HG03432 (cell line): Measurements from ENCODE around the gene NHLRC1.
"Not testable (repeated sequence)": the region's sequence is repeated elsewhere in the genome, so short reads cannot be mapped to it uniquely, and the experiment has no call there.

ENCODE experiments used
- ATAC-seq: cut with Tn5 transposase; IDR thresholded peaks from one replicate; pipeline ENCODE4 v1.9.1; 2021; ENCODE audit warnings: mild to moderate bottlenecking, moderate library complexity; ENCODE audit not compliant: unreplicated experiment

The NHLRC1 gene

DNA sequence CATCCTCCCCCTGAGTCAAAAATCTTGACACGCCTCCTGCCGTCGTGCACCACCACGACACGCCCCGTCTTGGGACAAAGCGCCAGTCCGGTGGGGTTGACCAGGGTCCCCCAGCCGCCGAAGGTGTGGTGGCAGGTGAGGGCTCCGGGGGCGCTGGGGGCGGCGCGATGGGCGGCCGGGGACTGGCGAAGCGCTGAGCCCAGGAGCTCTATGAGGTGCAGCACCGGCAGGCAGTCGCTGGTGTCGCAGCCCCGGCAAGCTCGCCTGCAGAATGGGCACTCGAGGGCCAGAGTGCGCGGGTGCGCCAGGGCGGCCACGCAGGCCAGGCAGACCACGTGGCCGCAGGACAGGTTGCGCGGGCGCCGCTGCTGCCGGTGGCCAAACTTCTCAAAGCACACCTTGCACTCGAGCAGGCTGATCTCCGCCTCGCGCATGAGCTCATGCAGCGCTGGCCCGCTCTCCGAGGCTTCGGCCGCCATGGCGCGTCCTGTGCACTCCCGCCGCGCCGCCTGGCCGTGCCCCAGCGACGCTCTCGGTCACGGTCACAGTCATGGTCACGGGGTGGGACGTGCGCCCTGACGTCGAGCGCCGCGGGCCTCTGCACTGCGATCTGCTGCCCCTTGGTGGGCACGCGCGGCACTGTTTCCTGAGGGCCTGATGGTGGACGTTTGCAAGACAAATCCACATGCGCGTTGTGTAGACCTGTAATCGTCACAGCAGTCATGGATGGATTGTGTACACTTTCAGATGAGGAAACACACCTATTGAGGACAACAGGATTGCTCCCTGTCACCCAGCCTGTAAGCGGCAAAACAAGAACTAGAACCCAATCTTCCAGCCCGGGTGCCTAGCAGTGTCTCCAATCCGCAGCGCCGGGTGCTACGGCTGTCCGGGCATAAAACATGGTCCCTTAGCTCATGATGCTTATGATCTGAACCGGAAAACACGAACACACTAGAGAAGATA, at the start of gene NHLRC1:
NHLRC1 (minus strand) TSS at position 550 of the 966 bp plus-strand sequence; CDS start at position 479, 71 bp downstream.
- peak; percentile 99 for ATAC-seq

DNA sequence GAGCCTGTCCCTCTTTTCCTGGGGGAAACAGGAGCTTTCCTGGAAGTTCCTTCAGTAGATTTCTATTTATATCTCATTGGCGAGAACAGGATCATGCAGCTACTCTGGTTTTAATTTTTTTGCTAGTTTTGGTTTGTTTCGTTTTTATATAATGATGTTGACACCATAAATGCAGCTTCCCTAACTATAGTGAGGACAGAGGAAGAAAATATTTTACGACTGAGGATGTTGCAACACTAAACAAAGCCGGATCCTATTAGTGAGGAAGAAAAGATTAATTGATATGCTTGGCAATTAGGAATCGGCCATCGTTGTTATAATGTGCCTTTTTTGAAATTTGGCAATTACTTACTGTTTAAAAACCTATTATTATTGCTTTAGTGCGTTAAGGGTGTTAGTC, 49.4 kb upstream of the NHLRC1 start:
- ATAC-seq, result no peak

DNA sequence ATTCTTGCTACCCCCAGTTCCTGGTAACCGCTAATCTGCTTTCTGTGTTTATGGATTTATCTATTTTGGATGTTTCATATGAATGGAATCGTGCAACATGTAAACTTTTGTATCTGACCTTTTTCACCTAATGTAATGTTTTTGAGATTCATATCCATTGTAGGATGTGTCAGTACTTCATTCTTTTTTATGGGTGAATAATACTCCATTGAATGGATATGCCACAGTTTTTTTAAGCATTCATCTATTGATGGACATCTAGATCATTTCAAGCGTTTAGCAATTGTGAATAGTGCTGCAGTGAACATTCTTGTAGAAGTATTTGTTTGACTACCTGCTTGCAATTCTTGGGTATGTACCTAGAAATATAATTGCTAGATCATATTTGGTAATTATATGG, 45.8 kb upstream of the NHLRC1 start:
- ATAC-seq, result no peak

DNA sequence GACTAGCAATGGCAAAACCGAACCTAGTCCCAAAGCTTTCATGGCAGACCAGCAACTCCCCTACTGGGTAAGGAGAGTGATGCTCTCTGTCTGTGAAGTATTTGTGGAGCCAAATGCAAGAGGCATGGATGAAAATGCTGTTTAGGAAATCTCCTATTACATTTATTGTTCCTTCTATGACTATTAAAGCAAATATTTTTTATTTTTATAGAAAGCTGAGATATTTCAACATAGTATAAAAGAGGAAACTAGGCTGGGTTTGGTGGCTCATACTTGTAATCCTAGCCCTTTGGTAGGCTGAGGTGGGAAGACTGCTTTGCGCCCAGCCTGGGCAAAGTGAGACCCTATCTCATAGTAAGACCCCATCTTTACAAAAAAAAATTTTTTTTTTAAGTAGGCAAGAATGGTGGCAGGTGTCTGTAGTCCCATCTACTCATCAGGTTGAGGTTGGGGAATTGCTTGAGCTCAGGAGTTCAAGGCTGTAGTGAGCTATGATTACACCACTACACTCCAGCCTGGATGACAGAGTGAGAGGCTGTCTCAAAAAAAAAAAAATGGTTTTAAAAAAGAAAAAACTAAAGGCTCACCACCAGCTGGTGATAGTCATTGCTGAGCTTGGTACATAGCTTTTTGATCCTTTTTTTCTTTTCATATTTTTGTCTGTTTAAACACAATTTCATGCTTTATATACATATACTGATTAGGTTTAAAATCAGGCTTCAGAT, 44.0 kb upstream of the NHLRC1 start:
- no peak for ATAC-seq

DNA sequence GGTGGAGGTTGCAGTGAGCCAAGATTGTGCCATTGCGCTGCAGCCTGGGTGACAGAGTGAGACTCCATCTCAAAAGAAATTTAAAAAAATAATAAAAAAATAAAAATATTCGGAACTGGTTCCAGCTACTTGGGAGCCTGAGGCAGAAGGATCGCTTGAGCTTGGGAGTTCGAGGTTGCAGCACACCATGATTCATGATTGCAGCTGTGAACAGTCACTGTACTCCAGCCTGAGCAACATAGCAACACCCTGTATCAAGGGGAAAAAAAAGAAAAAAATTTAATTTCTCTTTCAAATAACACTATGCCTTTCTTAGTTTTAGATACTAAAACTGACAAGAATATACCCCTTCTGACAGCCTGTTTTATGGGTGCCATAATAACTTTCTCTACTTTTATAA, 43.3 kb upstream of the NHLRC1 start:
- no peak for ATAC-seq

DNA sequence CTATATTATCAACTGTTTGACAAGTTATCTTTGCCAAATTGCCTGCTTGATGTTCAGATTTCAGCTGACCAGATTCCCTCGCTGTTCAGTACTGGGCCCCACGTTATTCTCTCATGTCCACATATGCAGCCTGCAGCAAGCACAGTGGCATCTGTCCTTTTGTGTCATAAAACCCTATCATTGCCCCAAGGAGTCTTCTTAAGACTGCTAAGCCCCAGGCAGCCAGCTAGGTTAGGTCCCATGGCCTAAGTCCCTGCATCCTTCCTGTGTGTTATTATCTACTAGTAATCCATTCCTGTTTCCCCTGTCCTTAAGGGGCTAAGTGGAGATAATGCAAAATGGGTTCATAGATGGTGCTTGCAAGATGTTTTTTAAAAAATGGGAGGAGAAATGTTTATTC, 39.9 kb upstream of the NHLRC1 start:
- no peak for ATAC-seq

DNA sequence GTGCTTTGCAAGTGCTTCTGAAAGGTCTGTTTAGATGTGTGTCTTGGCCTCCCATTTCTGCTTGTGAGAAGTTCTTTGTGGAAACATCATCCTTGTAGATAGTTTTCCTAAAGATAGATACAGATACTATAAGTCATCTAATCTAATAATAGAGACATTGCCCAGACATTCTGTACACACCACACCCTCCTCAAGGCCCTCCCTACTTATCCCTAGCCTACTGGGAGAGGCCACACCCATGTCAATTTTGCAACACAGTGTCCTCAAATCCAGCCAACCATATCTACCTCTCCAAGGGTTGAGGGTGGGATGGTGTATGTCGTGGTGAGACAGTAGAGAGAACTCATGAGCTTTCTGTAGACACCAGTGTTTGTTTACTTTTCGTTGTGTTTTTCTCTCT, 39.0 kb upstream of the NHLRC1 start:
- no peak for ATAC-seq

DNA sequence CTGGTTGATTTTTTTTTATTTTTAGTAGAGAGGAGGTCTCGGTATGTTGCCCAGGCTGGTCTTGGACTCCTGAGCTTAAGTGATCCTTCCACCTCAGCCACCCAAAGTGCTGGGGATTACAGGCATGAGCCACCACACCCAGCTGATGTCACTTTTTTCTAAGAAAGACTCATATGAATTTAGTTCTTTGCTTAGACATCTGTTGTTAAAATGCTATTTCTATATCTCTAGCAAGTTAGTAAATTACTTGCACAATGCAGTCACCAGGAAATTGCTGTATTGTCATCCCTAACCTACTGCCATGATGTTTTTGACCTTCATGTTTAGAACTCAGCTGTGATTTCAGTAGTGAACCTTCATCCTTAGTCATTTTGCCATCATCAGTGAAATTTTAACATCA, 38.4 kb upstream of the NHLRC1 start:
- ATAC-seq, result no peak

DNA sequence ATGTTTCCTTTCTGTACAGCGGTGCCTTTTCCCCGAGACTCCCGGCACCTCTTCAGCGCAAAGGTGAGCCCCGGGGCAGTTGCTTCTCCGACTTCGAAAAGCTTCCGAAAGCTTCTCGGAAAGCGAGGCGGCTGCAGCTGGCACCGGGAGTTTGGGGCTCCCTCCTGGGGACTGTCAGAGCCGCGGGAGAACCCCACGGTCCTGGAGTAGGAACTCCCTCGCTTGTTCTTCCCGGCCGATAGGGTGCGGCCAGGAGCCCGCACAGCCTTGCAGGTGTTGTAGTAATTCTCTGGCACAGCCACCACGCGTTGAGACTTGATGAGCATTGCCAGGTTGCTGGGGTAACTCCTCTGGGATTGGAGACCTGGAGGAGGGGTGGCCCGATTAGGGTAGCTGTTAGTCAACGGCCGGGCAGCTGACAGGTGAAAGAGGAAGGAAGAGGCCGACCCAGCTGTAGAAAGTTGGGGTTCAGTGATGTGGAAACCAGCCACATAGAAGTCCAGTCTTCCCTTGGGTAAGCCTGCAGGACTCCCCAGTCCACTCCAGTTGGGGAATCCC, 33.5 kb upstream of the NHLRC1 start:
- peak; percentile 31 for ATAC-seq

DNA sequence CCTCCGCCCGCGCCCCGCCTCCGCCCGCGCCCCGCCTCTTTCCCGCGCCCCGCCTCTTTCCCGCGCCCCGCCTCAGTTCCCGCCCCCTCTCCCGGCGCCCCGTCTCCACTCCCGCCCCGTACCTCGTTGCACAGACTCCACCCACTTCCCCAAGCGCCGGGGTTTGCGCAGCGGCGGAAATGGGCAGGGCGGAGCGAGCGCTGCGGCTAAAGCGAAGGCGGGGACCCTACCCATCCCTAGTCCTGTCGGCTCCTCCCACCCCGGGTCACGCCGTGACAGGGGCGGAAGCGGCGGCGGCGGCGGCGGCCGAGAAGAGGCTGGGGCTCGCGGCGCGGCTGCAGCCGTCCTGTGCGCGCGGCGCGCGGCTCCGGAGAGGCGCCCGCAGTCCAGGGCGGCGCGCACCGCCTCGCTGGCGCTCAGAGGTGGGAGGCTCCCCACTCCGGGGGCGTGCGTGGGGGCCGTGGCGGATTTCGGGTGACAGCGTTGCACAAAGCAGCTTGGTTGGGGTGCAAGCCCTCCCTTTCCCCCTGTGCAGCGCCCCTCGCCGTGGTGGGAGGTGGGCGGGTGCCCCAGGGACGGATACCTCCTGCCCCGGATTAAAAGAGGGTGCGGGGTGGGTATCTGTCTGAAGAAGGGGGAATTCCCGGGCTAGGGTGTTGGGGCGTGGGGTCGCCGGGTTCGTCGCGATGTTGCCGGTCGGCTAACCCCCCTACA, 32.8 kb upstream of the NHLRC1 start, which contains the start of gene KDM1B:
KDM1B (plus strand) TSS at position 273 of the 714 bp plus-strand sequence. CDS start 4,474 bp downstream, outside the sequence.
- peak; percentile 89 for ATAC-seq

DNA sequence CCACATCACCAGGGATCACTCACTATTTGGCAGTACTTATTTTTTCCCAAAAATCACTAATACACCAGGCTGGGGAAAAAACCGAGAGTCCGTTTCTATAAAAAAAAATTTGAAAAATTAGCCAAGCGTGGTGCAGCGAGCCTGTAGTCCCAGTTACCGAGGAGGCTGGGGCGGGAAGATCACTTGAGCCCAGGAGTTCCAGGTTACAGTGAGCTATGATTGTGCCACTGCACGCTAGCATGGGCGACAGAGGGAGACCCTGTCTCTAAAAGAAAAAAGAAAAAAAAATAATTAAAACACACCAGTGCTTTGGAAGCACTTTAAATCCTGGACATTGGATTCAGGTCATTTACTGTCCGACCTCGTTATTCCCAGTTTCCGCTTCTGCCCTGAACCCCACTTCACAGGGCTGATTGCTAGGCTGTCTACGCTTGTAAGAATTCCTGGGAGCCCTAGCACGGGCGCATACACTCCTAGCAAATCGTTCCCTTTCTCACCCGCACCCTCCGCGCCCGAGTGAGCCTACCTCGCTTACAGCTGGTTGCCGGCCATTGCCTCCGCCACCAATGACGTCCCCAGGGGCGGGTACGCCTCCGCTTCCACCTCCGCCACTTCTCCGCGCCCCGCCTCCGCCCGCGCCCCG, 32.2 kb upstream of the NHLRC1 start, which contains the start of gene TPMT:
TPMT (minus strand) TSS at position 571 of the 643 bp plus-strand sequence. CDS start 5,950 bp downstream, outside the sequence.
- peak; percentile 59 for ATAC-seq

DNA sequence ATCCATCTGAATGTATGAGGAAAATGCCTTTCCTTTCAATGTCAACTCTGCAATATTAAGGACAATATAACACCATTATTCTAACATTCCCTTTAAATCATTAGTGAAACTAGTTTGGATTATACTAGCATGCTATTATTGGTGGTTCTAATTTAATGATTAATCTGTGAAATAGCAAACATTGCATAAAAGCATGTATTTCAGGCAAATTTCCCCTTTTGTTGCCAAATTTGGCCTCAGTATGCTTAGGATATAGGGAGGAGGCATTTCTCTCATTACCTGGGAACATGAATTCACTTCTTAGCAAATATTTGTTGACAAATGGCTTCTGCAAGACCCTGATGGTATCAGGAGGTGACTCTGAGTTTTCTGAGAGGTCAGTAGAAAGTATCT, 30.8 kb upstream of the NHLRC1 start:
- ATAC-seq, result no peak

DNA sequence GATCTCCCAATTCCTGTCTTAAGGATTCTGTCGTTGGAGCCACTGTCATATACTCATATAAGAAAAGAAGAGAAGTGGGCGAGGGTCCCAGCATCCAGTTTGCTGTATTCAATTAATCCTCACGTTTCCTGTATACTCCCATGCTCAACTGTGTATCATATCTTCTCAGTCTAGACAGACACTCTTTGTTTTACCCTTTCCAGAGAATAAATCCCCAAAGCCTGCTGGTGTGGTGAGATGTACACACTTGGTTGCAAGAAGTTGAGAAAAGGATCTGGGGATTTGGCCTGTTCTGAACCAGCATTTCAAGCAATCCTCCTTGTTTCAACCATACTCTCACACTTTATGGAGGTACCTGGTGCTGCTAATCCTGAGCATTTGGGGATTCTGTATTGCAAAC, 29.3 kb upstream of the NHLRC1 start:
- no peak for ATAC-seq

DNA sequence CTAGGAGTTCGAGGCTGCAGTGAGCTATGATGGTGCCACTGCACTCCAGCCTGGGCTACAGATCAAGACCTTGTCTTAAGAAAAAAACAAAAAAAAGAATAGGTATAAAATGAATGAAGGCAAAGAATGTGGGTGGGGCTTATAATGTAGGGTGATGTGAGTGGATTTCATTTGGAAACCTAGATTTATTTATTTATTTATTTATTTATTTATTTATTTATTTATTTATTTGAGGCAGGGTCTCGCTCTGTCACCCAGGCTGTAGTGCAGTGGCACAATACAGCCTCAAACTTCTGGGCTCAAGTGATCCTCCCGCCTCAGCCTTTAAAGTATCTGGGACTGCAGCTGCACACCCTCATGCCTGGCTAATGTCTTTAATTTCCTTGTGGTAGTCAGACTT, 28.9 kb upstream of the NHLRC1 start:
- ATAC-seq, result not testable (repeated sequence)

DNA sequence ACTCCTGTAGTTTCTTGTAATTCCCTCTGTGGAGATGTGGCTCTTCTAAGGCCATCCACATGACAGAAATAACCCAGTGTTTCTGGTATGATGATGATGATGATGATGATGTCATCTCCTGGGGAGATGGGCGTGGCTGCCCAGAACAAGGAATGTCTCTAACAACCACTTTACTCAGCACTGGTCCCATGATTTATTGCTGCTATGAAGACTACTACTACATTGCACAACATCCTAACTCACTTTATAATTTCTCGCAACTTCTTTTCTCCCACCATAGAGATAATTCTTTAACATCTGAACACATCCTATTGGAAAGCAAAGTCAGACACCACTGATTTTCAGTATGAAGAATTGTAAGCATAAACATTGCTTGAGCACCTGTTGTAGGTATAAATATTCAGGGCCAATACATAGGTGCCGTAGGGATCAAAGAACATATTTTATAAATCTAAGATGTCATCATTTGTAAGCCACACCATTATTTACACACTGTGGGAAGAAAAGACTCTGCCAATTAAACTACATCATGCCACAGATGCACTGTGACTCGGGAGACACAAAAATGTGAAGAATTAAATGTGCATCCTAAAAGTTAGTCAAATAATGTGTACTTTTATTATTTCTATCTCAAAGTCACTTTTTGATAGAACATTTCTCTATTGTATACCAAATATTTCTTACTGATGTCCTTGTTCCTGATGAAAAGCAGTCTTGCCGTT, 26.0 kb upstream of the NHLRC1 start:
- no peak for ATAC-seq

DNA sequence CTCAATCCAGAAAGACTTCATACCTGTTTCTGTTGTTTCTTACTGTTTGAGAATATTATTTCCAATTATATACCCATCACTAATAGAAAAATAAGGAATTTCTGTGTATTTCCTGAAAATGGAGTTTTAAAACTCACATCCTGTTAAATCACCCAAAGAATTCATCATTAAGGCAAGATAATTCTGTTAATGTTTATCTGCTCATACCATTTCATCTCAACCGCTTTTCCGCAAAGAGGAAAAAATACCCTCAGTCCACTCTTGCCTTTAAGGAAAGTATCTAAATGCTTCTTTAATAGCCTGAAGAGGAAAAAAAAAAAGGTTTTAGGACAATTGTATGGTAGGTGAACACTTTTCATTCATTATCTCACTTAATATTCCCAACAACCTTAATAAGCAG, 25.1 kb upstream of the NHLRC1 start:
- no peak for ATAC-seq

DNA sequence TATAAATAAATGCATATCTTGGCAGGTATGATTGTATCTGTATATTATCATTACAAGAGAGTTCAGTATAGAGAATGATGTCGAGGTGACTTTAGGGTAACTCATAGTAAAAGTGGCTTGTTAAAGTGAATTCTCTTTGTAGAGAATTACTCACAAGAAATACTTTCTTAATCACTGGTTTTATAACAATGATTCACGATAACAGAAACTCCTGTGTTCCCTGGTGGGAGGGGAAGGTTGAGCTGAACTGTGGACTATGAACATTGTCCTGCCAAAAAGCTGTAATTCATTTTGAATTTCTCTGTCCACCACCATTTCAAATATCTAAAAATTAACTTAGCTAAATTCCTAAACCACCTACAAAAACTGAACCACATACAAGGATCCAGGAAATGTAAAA, 24.7 kb upstream of the NHLRC1 start:
- ATAC-seq, result no peak

DNA sequence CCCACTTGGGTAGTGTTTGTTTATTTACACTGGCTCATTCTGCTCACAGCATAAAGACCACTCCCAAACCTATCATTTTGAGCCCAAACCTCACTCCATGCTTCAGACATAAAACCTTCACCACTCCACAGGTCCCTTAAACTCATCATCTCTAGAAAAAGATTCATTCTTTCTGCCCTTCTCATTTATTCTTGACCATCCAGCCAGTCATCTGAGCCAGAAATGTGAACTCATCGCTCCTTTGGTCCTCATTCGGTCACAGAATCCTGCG, 20.0 kb upstream of the NHLRC1 start:
- no peak for ATAC-seq

DNA sequence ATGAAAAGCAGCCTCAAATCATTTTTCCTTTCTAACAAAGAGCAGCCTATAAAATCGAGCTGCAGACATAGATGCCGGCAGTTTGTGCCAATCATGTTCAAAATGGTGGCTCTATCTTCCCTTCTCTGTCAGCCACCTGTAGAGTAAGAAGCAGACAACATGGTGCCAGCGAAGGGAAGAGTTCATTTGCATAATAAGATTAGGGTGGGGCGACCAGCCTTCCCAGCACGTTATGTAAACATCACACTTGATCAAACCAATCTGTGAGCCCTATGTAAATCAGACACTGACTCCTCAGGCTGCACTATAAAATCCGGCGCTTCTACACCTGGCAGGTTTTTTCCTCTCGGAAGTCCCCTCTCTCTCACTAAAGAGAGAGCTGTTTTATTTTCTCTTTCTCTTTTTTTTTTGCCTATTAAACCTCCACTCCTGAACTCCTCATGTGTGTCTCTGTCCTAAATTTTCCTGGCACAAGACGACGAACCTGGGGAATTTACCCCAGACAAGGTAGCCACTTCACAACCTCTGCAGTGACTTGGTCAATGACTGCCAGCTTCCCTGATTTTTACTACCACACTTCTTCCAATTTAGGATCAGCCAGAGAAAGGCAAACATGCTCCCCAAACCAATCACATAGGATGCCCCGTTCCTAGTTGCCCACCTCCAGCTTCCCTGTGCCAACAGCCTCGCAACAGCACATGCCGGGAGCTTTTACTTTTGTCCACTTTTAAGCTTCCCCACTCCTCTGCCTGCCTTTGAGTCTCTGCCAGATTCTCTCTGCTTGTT, 19.5 kb upstream of the NHLRC1 start:
- ATAC-seq, result no peak
